ENCODE data around the gene NSUN3.

NSUN3 gene

DNA sequence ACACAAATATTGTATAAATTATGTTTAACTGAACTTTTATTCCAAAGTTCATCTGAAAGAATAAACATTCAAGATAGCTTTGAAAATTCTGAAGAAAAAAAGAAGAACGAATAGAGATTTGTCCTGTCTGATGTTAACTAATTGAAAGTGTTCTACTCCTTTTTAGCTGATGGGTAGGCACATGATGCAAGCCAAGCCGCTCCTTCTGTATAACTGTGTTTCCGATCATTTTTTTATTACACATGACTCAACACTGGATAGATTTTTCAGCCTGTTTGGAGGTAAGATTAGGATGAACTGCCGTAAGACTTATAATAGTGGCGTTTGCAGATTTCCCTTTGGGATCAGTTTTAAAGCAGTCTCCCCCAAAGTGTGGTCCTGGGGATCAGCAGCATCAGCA lies 19.0 kb downstream of the NSUN3 start:
- no peak for DNase-seq
- Histone ChIP-seq H2BK12ac (ENCODE audit: low read length) (no peak overlapping the region), H3K4ac (ENCODE audit: low read depth, low read length) (no peak overlapping the region), H2AK5ac (ENCODE audit: low read length) (no peak overlapping the region), H2AFZ (ENCODE audit: insufficient read depth, low read length, poor library complexity) (no peak overlapping the region), H3K27ac (ENCODE audit: low read depth, low read length) (no peak overlapping the region), H2BK120ac (ENCODE audit: insufficient read depth, low read length, poor library complexity) (no peak overlapping the region), H3K36me3 (ENCODE audit: control insufficient read depth in 1 of 2, insufficient read depth in 2 of 2, low read length in 2 of 2) (peaks cover 0 to 3% of the 10 kb centered on the region in 2 experiments), H4K91ac (ENCODE audit: low read depth, low read length) (no peak overlapping the region), H3K4me3 (ENCODE audit: low read depth, low read length) (no peak overlapping the region), H3K27me3 (ENCODE audit: insufficient read depth, low read length) (no peaks in the 10 kb centered on the region), H2BK5ac (ENCODE audit: low read depth, low read length, poor library complexity) (no peak overlapping the region), H3K4me1 (ENCODE audit: control insufficient read depth in 1 of 2, insufficient read depth in 2 of 2, low read length in 2 of 2) (no peaks in the 10 kb centered on the region), H4K8ac (ENCODE audit: low read depth, low read length) (no peak overlapping the region), H3K79me2 (ENCODE audit: control insufficient read depth, insufficient read depth, low read length, poor library complexity) (no peaks in the 10 kb centered on the region), H3K4me2 (ENCODE audit: low read length) (no peak overlapping the region), H3K14ac (ENCODE audit: low read length) (no peak overlapping the region), H3K9ac (ENCODE audit: low read length) (no peak overlapping the region), H3K23ac (ENCODE audit: low read length) (no peak overlapping the region), H4K12ac (ENCODE audit: low read depth, low read length) (no peak overlapping the region), H3K18ac (ENCODE audit: low read length) (no peak overlapping the region), H3K9me3 (ENCODE audit: insufficient read depth, low read depth, low read length) (no peaks in the 10 kb centered on the region), H3K79me1 (ENCODE audit: low read length) (no peaks in the 10 kb centered on the region)
- no CpG with 5 or more reads among the region's 5 CpGs for WGBS (ENCODE audit: extremely low coverage, insufficient coverage, insufficient read length)

DNA sequence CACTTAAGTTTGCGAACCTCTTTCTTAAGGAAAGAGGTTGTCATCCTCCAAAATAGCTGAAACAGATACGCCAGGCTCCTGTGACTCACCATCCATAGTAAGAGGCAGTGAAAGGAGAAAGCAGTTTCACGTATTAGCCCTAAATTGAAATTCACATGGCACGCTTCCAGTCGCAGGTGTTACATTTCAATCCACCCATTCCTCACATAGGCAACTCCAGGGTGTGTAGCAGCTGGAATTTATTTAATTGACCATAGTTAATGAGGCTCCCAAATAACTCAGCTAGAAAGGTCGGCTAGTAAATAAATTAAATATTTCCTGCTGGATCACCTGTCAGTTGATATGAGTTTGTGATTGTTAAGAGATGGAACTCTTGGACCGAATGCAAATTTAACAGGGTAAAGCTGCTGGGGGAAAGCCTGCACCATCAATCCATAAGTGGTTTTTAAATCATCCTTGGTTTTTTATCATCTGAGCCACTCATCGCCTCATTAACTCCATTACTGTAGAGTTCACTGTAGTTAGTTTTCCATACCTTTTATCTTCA lies 19.6 kb downstream of the NSUN3 start:
- H4K8ac ChIP-seq (ENCODE audit: low read depth, low read length), result no peak overlapping the region
- no peak overlapping the region for H3K14ac ChIP-seq (ENCODE audit: low read length)
- H3K23ac ChIP-seq (ENCODE audit: low read length), result no peak overlapping the region
- peaks cover 0 to 3% of the 10 kb centered on the region in 2 experiments for H3K36me3 ChIP-seq (ENCODE audit: control insufficient read depth in 1 of 2, insufficient read depth in 2 of 2, low read length in 2 of 2)
- no peak overlapping the region for H3K4me2 ChIP-seq (ENCODE audit: low read length)
- H4K12ac ChIP-seq (ENCODE audit: low read depth, low read length), result no peak overlapping the region
- WGBS (ENCODE audit: extremely low coverage, insufficient coverage, insufficient read length), result no CpG with 5 or more reads among the region's 8 CpGs
- H3K4me1 ChIP-seq (ENCODE audit: control insufficient read depth in 1 of 2, insufficient read depth in 2 of 2, low read length in 2 of 2), result no peaks in the 10 kb centered on the region
- no peak overlapping the region for H4K91ac ChIP-seq (ENCODE audit: low read depth, low read length)
- H2AFZ ChIP-seq (ENCODE audit: insufficient read depth, low read length, poor library complexity), result no peak overlapping the region
- no peak overlapping the region for H3K27ac ChIP-seq (ENCODE audit: low read depth, low read length)
- no peak overlapping the region for H3K4ac ChIP-seq (ENCODE audit: low read depth, low read length)
- no peak overlapping the region for H3K9ac ChIP-seq (ENCODE audit: low read length)
- H3K79me2 ChIP-seq (ENCODE audit: control insufficient read depth, insufficient read depth, low read length, poor library complexity), result no peaks in the 10 kb centered on the region
- no peaks in the 10 kb centered on the region for H3K79me1 ChIP-seq (ENCODE audit: low read length)
- DNase-seq, result no peak
- H2AK5ac ChIP-seq (ENCODE audit: low read length), result no peak overlapping the region
- H3K27me3 ChIP-seq (ENCODE audit: insufficient read depth, low read length), result no peaks in the 10 kb centered on the region
- H3K9me3 ChIP-seq (ENCODE audit: insufficient read depth, low read depth, low read length), result no peaks in the 10 kb centered on the region
- no peak overlapping the region for H2BK12ac ChIP-seq (ENCODE audit: low read length)
- H3K18ac ChIP-seq (ENCODE audit: low read length), result no peak overlapping the region
- no peak overlapping the region for H3K4me3 ChIP-seq (ENCODE audit: low read depth, low read length)
- no peak overlapping the region for H2BK120ac ChIP-seq (ENCODE audit: insufficient read depth, low read length, poor library complexity)
- H2BK5ac ChIP-seq (ENCODE audit: low read depth, low read length, poor library complexity), result no peak overlapping the region

DNA sequence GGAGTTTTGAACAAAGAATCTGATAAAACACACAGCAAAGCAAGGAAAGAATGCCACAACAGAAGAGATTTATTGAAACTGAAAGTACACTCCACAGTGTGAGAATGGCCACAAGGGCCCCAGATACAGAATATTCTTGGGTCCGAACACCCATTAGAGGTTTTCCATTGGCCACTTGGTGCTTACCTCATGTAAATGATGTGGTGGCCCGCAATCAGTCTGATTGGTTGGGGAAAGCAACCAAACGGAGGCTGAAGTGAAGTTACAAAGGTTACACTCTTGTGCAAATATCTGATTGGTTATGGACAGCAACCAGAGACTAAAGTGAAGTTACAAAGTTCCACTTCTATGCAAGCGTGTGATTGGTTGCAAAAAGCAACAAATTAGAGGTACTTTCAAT lies 20.4 kb downstream of the NSUN3 start:
- no peak overlapping the region for H2BK12ac ChIP-seq (ENCODE audit: low read length)
- no peak overlapping the region for H4K8ac ChIP-seq (ENCODE audit: low read depth, low read length)
- no peak overlapping the region for H4K91ac ChIP-seq (ENCODE audit: low read depth, low read length)
- H2BK120ac ChIP-seq (ENCODE audit: insufficient read depth, low read length, poor library complexity), result no peak overlapping the region
- H3K79me1 ChIP-seq (ENCODE audit: low read length), result no peaks in the 10 kb centered on the region
- H3K27ac ChIP-seq (ENCODE audit: low read depth, low read length), result no peak overlapping the region
- peaks cover 0 to 3% of the 10 kb centered on the region in 2 experiments for H3K36me3 ChIP-seq (ENCODE audit: control insufficient read depth in 1 of 2, insufficient read depth in 2 of 2, low read length in 2 of 2)
- no peak overlapping the region for H3K4ac ChIP-seq (ENCODE audit: low read depth, low read length)
- H4K12ac ChIP-seq (ENCODE audit: low read depth, low read length), result no peak overlapping the region
- no peak overlapping the region for H3K18ac ChIP-seq (ENCODE audit: low read length)
- no peak overlapping the region for H3K9ac ChIP-seq (ENCODE audit: low read length)
- H3K79me2 ChIP-seq (ENCODE audit: control insufficient read depth, insufficient read depth, low read length, poor library complexity), result no peaks in the 10 kb centered on the region
- no peak overlapping the region for H3K4me2 ChIP-seq (ENCODE audit: low read length)
- H3K14ac ChIP-seq (ENCODE audit: low read length), result no peak overlapping the region
- DNase-seq, result no peak
- H2AFZ ChIP-seq (ENCODE audit: insufficient read depth, low read length, poor library complexity), result no peak overlapping the region
- H3K23ac ChIP-seq (ENCODE audit: low read length), result no peak overlapping the region
- WGBS (ENCODE audit: extremely low coverage, insufficient coverage, insufficient read length), result no CpG with 5 or more reads among the region's 4 CpGs
- H2AK5ac ChIP-seq (ENCODE audit: low read length), result no peak overlapping the region
- H2BK5ac ChIP-seq (ENCODE audit: low read depth, low read length, poor library complexity), result no peak overlapping the region
- H3K9me3 ChIP-seq (ENCODE audit: insufficient read depth, low read depth, low read length), result no peaks in the 10 kb centered on the region
- no peaks in the 10 kb centered on the region for H3K27me3 ChIP-seq (ENCODE audit: insufficient read depth, low read length)
- no peaks in the 10 kb centered on the region for H3K4me1 ChIP-seq (ENCODE audit: control insufficient read depth in 1 of 2, insufficient read depth in 2 of 2, low read length in 2 of 2)
- no peak overlapping the region for H3K4me3 ChIP-seq (ENCODE audit: low read depth, low read length)

DNA sequence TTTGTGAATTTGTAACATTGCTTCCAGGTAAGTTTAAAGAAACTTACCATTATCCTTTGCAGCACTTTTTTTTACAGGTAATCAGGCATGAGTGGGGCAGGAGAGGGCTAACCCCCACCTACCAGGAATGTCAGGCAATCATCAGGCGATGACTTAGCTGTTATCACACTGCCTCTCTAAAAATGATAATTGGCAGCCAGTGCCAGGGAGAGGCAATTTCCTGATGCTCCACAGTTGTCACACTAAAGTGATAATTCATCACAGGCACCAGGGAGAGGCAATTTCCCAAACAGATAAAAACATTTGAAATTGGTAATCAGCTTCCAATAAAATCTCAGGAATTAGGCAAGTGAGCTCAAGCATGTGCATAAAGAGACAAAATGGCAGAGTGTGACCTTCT lies 26.3 kb downstream of the NSUN3 start:
- no peak overlapping the region for H3K27ac ChIP-seq (ENCODE audit: low read depth, low read length)
- no CpG with 5 or more reads among the region's 1 CpG for WGBS (ENCODE audit: extremely low coverage, insufficient coverage, insufficient read length)

More for the DNA sequence above, 26.3 kb downstream of the NSUN3 start:
- H3K79me2 ChIP-seq (ENCODE audit: control insufficient read depth, insufficient read depth, low read length, poor library complexity), result no peaks in the 10 kb centered on the region
- no peaks in the 10 kb centered on the region for H3K4me1 ChIP-seq (ENCODE audit: control insufficient read depth in 1 of 2, insufficient read depth in 2 of 2, low read length in 2 of 2)
- no peak for DNase-seq
- H3K36me3 ChIP-seq (ENCODE audit: control insufficient read depth in 1 of 2, insufficient read depth in 2 of 2, low read length in 2 of 2), result peaks cover 0 to 5% of the 10 kb centered on the region in 2 experiments
- H3K27me3 ChIP-seq (ENCODE audit: insufficient read depth, low read length), result no peaks in the 10 kb centered on the region
- no peaks in the 10 kb centered on the region for H3K9me3 ChIP-seq (ENCODE audit: insufficient read depth, low read depth, low read length)
- no peak overlapping the region for H3K9ac ChIP-seq (ENCODE audit: low read length)
- H3K14ac ChIP-seq (ENCODE audit: low read length), result no peak overlapping the region
- no peak overlapping the region for H2BK5ac ChIP-seq (ENCODE audit: low read depth, low read length, poor library complexity)
- H3K4me3 ChIP-seq (ENCODE audit: low read depth, low read length), result no peak overlapping the region
- H4K8ac ChIP-seq (ENCODE audit: low read depth, low read length), result no peak overlapping the region
- H3K4me2 ChIP-seq (ENCODE audit: low read length), result no peak overlapping the region
- no peak overlapping the region for H3K18ac ChIP-seq (ENCODE audit: low read length)
- H3K79me1 ChIP-seq (ENCODE audit: low read length), result no peaks in the 10 kb centered on the region
- H2BK120ac ChIP-seq (ENCODE audit: insufficient read depth, low read length, poor library complexity), result no peak overlapping the region
- no peak overlapping the region for H3K4ac ChIP-seq (ENCODE audit: low read depth, low read length)
- no peak overlapping the region for H4K12ac ChIP-seq (ENCODE audit: low read depth, low read length)
- H2AK5ac ChIP-seq (ENCODE audit: low read length), result no peak overlapping the region
- no peak overlapping the region for H2AFZ ChIP-seq (ENCODE audit: insufficient read depth, low read length, poor library complexity)
- H4K91ac ChIP-seq (ENCODE audit: low read depth, low read length), result no peak overlapping the region
- H3K23ac ChIP-seq (ENCODE audit: low read length), result no peak overlapping the region
- H2BK12ac ChIP-seq (ENCODE audit: low read length), result no peak overlapping the region
